ENCODE data around the gene ZC3H14. TPM values are rescaled to one million over a fixed set of nuclear protein-coding genes. Genes with fewer than 3 reads are reported as not detected.

The ZC3H14 gene
- total RNA-seq, 4 donors from 2014 or later = 52.8 to 71.4 (median 59.3) TPM

DNA sequence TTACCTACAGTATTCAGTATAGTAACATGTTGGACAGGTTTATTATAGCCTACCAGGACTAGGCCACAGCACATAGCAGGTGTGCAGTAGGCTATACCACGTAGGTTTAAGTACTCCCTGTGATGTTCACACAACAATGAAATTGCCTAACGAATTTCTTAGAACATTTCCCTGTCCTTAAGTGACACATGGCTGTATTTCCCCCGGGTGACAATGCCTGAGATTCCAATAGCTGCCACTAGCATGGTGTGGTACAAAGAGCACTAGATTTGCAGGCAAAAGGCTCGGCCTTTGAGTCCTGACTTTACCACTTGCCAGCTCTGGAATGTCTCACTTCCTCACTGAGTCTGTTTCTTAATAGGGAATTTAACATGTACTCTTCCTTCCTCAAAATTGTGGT is 27.7 kb upstream of the ZC3H14 start:
- H3K27ac ChIP-seq = no peak overlapping the region
- TF ChIP-seq, protein P1, sequence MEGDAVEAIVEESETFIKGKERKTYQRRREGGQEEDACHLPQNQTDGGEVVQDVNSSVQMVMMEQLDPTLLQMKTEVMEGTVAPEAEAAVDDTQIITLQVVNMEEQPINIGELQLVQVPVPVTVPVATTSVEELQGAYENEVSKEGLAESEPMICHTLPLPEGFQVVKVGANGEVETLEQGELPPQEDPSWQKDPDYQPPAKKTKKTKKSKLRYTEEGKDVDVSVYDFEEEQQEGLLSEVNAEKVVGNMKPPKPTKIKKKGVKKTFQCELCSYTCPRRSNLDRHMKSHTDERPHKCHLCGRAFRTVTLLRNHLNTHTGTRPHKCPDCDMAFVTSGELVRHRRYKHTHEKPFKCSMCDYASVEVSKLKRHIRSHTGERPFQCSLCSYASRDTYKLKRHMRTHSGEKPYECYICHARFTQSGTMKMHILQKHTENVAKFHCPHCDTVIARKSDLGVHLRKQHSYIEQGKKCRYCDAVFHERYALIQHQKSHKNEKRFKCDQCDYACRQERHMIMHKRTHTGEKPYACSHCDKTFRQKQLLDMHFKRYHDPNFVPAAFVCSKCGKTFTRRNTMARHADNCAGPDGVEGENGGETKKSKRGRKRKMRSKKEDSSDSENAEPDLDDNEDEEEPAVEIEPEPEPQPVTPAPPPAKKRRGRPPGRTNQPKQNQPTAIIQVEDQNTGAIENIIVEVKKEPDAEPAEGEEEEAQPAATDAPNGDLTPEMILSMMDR (IDR thresholded peaks at IDR 0.05) = no peak
- TF ChIP-seq POLR2A (IDR thresholded peaks at IDR 0.05) (no peak), EP300 (IDR thresholded peaks at IDR 0.05) (no peak)
- H3K36me3 ChIP-seq = peaks cover 0 to 26% (median 0%) of the 10 kb centered on the region in 3 donors
- H3K27me3 ChIP-seq = no peaks in the 10 kb centered on the region
- peaks cover 0 to 19% (median 0%) of the 10 kb centered on the region in 4 donors for H3K4me1 ChIP-seq
- H3K4me3 ChIP-seq = no peak overlapping the region
- DNase-seq (ENCODE audit: low spot score in 2 of 2) = no peak
- peaks cover 0 to 4% (median 0%) of the 10 kb centered on the region in 4 donors for H3K9me3 ChIP-seq
- WGBS, 2 donors = 48 to 63% methylated on average over 4 of the region's 4 CpGs

- Histone ChIP-seq H3K27ac (no peak overlapping the region), H3K4me1 (peaks cover 0 to 24% (median 0%) of the 10 kb centered on the region in 4 donors), H3K27me3 (no peaks in the 10 kb centered on the region), H3K9me3 (no peaks in the 10 kb centered on the region), H3K36me3 (peaks cover 0 to 23% (median 0%) of the 10 kb centered on the region in 3 donors), H3K4me3 (no peak overlapping the region)
- 54 to 69% methylated on average over 4 of the region's 4 CpGs for WGBS, 2 donors
- no peak for TF ChIP-seq EP300 (IDR thresholded peaks at IDR 0.05)
- no peak for DNase-seq (ENCODE audit: low spot score in 2 of 2)
Measured at GRCh38 chr14:88535813-88536212, 27.0 kb upstream of the ZC3H14 start.

DNA sequence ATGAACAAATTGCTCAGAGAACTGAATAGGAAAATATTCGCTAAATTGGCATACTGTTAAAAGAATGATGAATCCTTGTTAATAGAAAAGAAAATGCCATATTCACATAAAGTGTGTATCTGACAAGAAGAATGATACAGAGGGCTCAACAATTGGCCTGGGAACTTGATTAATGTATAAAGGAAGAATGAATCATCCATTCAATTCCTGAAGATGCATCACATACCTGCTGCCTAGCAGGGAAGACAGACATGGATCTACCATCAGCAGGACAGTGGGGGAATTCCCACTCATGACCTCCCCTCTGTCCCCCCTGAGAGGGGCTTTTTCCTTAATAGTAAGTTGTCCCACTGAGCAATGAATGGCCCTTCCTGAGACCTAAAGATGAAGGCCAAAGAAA is 21.5 kb upstream of the ZC3H14 start:
- H3K9me3 ChIP-seq = no peaks in the 10 kb centered on the region
- H3K27ac ChIP-seq = no peak overlapping the region
- H3K27me3 ChIP-seq = no peaks in the 10 kb centered on the region
- TF ChIP-seq, protein P1 (IDR thresholded peaks at IDR 0.05) = no peak
- TF ChIP-seq POLR2A (IDR thresholded peaks at IDR 0.05) = no peak
- TF ChIP-seq EP300 (IDR thresholded peaks at IDR 0.05) = no peak
- peaks cover 0 to 27% (median 0%) of the 10 kb centered on the region in 3 donors for H3K36me3 ChIP-seq
- peaks cover 0 to 58% (median 0%) of the 10 kb centered on the region in 4 donors for H3K4me1 ChIP-seq
- no peak for DNase-seq (ENCODE audit: low spot score in 2 of 2)
- WGBS, 2 donors = 79 to 92% methylated on average over 1 of the region's 1 CpG
- H3K4me3 ChIP-seq = no peak overlapping the region

DNA sequence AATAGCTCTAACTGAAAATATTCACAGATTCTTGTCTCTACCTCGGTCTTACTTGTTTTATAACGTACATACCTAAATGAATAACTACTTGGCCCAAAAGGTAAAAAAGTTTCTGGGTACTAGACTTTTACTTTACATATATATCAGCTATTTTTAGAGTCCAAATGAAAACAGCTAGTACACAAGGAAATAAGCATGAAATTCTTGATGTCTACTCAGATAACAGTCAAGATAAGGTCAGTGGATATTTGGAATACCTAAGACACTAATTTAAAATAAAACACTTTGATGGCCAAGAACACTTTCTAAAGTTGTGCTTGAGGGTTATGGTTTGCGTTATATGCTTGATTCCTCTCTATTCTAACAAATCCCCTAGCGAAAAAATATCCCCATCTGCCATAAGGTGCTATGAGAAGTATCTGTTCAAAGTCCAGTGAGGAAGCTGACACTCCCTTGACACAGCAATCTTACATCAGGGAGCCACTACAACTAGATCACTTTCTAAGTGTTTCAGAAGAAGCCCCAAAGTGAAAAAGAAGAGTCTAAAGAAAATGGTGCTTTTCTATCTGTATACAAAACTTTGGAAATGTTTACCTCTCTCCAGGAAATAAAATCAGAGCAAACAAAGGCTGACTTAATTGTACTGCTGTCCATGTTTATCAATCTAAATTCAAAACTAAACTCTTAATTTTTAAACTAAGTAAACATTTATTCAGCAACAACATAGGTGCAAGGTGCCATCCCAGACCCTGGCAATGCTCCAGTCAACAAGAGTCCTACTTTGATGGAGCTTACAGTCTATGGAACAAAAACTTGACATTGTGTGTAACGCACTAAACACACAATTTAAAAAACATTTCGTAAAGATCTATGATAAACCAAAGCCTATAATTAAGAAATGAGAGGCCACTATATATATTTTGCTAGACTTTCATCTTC is 19.7 kb upstream of the ZC3H14 start:
- 87 to 95% methylated on average over 6 of the region's 6 CpGs for WGBS, 2 donors
- no peaks in the 10 kb centered on the region for H3K27me3 ChIP-seq
- H3K36me3 ChIP-seq = peaks cover 0 to 42% (median 0%) of the 10 kb centered on the region in 3 donors
- peaks cover 0 to 59% (median 0%) of the 10 kb centered on the region in 4 donors for H3K4me1 ChIP-seq
- DNase-seq (ENCODE audit: low spot score in 2 of 2) = no peak
- no peak overlapping the region for H3K4me3 ChIP-seq
- H3K9me3 ChIP-seq = no peaks in the 10 kb centered on the region
- no peak overlapping the region for H3K27ac ChIP-seq
- TF ChIP-seq POLR2A (IDR thresholded peaks at IDR 0.05) (no peak), EP300 (IDR thresholded peaks at IDR 0.05) (no peak)
- TF ChIP-seq, protein P1 (IDR thresholded peaks at IDR 0.05) = no peak

DNA sequence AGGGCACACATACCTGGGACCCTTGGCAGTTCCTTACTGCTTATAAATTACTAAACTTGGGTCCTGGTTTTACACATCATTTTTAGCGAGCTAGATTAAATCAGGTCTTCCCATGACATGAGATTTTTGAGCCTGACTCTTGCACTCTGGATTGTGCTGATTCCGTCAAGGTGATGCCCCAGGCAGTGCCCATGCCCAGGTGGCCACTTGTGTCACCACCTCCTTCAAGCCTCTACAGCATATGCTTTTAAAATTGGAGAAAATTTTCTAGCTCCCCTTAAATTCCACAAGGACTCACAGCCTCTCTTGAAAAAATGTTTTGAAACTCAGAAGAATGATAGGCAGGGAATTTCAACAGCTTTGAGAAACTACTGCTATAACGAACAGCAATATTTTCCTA is 17.6 kb upstream of the ZC3H14 start:
- DNase-seq (ENCODE audit: low spot score in 2 of 2) = no peak
- Histone ChIP-seq H3K27ac (no peak overlapping the region), H3K9me3 (no peaks in the 10 kb centered on the region), H3K27me3 (no peaks in the 10 kb centered on the region), H3K4me3 (no peak overlapping the region), H3K4me1 (peaks cover 0 to 78% (median under 1%) of the 10 kb centered on the region in 4 donors), H3K36me3 (peaks cover 0 to 63% (median 5%) of the 10 kb centered on the region in 3 donors)
- TF ChIP-seq EP300 (IDR thresholded peaks at IDR 0.05) (no peak), POLR2A (IDR thresholded peaks at IDR 0.05) (no peak)
- TF ChIP-seq, protein P1 (IDR thresholded peaks at IDR 0.05) = no peak
- 83% methylated on average over 3 of the region's 3 CpGs for WGBS, 2 donors

All from tibial nerve (tissue), 4 donors.